ENCODE results near the gene CCDC18.

Gene CCDC18

GRCh38 chr1:93253516-93253915, 73.0 kb downstream of the CCDC18 start:
- Histone ChIP-seq H3K79me2 (ENCODE audit: control insufficient read depth, low read length) (peaks cover 12% of the 10 kb centered on the region), H3K4me3 (ENCODE audit: low read length) (no peak overlapping the region), H3K27ac (ENCODE audit: low read depth, low read length) (no peak overlapping the region), H4K20me1 (ENCODE audit: control insufficient read depth, insufficient read depth, low read depth, low read length) (no peaks in the 10 kb centered on the region), H3K4me2 (ENCODE audit: low read length) (no peak overlapping the region), H3K27me3 (ENCODE audit: control insufficient read depth, low read length) (no peaks in the 10 kb centered on the region), H3K9me3 (ENCODE audit: control insufficient read depth, insufficient read depth, low read length) (no peaks in the 10 kb centered on the region), H3K36me3 (ENCODE audit: control insufficient read depth, low read length) (peaks cover 65% of the 10 kb centered on the region), H3F3A (ENCODE audit: control insufficient read depth, insufficient read depth) (no peaks in the 10 kb centered on the region), H3K9me2 (replicated peaks; ENCODE audit: control insufficient read depth, low read length) (no peaks in the 10 kb centered on the region), H3K4me1 (ENCODE audit: control insufficient read depth, low read length) (peaks cover 7% of the 10 kb centered on the region; the same call in 1 of the 2 replicates)
- TF ChIP-seq CTCF (IDR thresholded peaks at IDR 0.05; ENCODE audit: low read depth, low read length, poor library complexity, severe bottlenecking) (no peak), EZH2phosphoT487 (IDR thresholded peaks at IDR 0.05; ENCODE audit: borderline replicate concordance, low read length) (no peak)

- Histone ChIP-seq H3K27me3 (ENCODE audit: control insufficient read depth, low read length) (no peaks in the 10 kb centered on the region), H3K4me1 (ENCODE audit: control insufficient read depth, low read length) (peaks cover 5% of the 10 kb centered on the region; the same call in 1 of the 2 replicates), H3K79me2 (ENCODE audit: control insufficient read depth, low read length) (peaks cover 12% of the 10 kb centered on the region), H4K20me1 (ENCODE audit: control insufficient read depth, insufficient read depth, low read depth, low read length) (no peaks in the 10 kb centered on the region), H3K9me3 (ENCODE audit: control insufficient read depth, insufficient read depth, low read length) (no peaks in the 10 kb centered on the region), H3K27ac (ENCODE audit: low read depth, low read length) (no peak overlapping the region), H3K4me2 (ENCODE audit: low read length) (no peak overlapping the region), H3K4me3 (ENCODE audit: low read length) (no peak overlapping the region), H3F3A (ENCODE audit: control insufficient read depth, insufficient read depth) (no peaks in the 10 kb centered on the region), H3K9me2 (replicated peaks; ENCODE audit: control insufficient read depth, low read length) (no peaks in the 10 kb centered on the region), H3K36me3 (ENCODE audit: control insufficient read depth, low read length) (peaks cover 78% of the 10 kb centered on the region)
- TF ChIP-seq CTCF (IDR thresholded peaks at IDR 0.05; ENCODE audit: low read depth, low read length, poor library complexity, severe bottlenecking) = no peak
- no peak for TF ChIP-seq EZH2phosphoT487 (IDR thresholded peaks at IDR 0.05; ENCODE audit: borderline replicate concordance, low read length)
Measured at GRCh38 chr1:93255222-93256079, 74.9 kb downstream of the CCDC18 start.

GRCh38 chr1:93256433-93256832, 75.9 kb downstream of the CCDC18 start:
- Histone ChIP-seq H3K36me3 (ENCODE audit: control insufficient read depth, low read length) (peaks cover 73% of the 10 kb centered on the region), H3K9me2 (replicated peaks; ENCODE audit: control insufficient read depth, low read length) (no peaks in the 10 kb centered on the region), H3K9me3 (ENCODE audit: control insufficient read depth, insufficient read depth, low read length) (peaks cover 2% of the 10 kb centered on the region; the same call in 1 of the 2 replicates), H3K4me2 (ENCODE audit: low read length) (no peak overlapping the region), H4K20me1 (ENCODE audit: control insufficient read depth, insufficient read depth, low read depth, low read length) (no peaks in the 10 kb centered on the region), H3K27ac (ENCODE audit: low read depth, low read length) (no peak overlapping the region), H3F3A (ENCODE audit: control insufficient read depth, insufficient read depth) (no peaks in the 10 kb centered on the region), H3K4me1 (ENCODE audit: control insufficient read depth, low read length) (no peaks in the 10 kb centered on the region), H3K79me2 (ENCODE audit: control insufficient read depth, low read length) (peaks cover 7% of the 10 kb centered on the region), H3K27me3 (ENCODE audit: control insufficient read depth, low read length) (no peaks in the 10 kb centered on the region), H3K4me3 (ENCODE audit: low read length) (no peak overlapping the region)
- TF ChIP-seq EZH2phosphoT487 (IDR thresholded peaks at IDR 0.05; ENCODE audit: borderline replicate concordance, low read length) (no peak), CTCF (IDR thresholded peaks at IDR 0.05; ENCODE audit: low read depth, low read length, poor library complexity, severe bottlenecking) (no peak)
